ENCODE measurements around the gene HDAC9.

GRCh38 chr7:18721429-18721828 lies 225.9 kb downstream of the HDAC9 start:
- TF ChIP-seq CTCF (IDR thresholded peaks at IDR 0.05) (no peak), EP300 (IDR thresholded peaks at IDR 0.05) (no peak), POLR2A (IDR thresholded peaks at IDR 0.05) (no peak)
